Endothelial cell of umbilical vein (primary cell): ENCODE results near the gene PHLPP1. TPM values are rescaled to one million over a fixed set of nuclear protein-coding genes. Genes with fewer than 3 reads are reported as not detected.

Experiments used
- BruUV-seq: library from RNA; stranded (reverse); fragments of 400-500 nt; replicated peaks from 2 replicates; lab custom pipeline; 2021; lab: Mats Ljungman, UMichigan
- CTCF ChIA-PET: fragments of 300-600, 350-600 bp; sonication (Branson Sonifier 250); formaldehyde crosslinking; loops from one replicate; lab custom pipeline; 2021; ENCODE audit warnings: antibody characterized with exemption, inconsistent platforms; lab: Charles Lee
- POLR2A ChIA-PET: fragments of 300-600, 350-600 bp; sonication (Branson Sonifier 250); formaldehyde crosslinking; loops from one replicate; lab custom pipeline; 2021; ENCODE audit warnings: antibody characterized with exemption, inconsistent platforms; lab: Charles Lee
- DNase-seq: peaks from one replicate; pipeline ENCODE4 v3.0.0-alpha.2; 2011; ENCODE audit warnings: low read depth, low spot score
- FAIRE-seq: peaks from 2 replicates; lab custom pipeline; 2011; peaks lifted over from hg19 to GRCh38; lab: Jason Lieb, UNC
- H2AFZ ChIP-seq: 2 replicates; pipeline ENCODE4 v1.6.0; 2012; ENCODE audit warnings: low read depth, low read length, control low read depth, inconsistent platforms
- H3K27ac ChIP-seq: 2 replicates; pipeline ENCODE4 v1.5.1; 2011; ENCODE audit warnings: low read depth, mild to moderate bottlenecking, control low read depth, low read length, moderate library complexity; ENCODE audit not compliant: insufficient read depth
- H3K27me3 ChIP-seq, 2 experiments: 2 replicates each; pipeline versions ENCODE4 v1.6.0 to v1.6.1; 2011; ENCODE audit warnings: low read length in 2 of 2, mixed read lengths in 1 of 2; ENCODE audit not compliant: control insufficient read depth in 2 of 2, insufficient read depth in 2 of 2
- H3K36me3 ChIP-seq, 2 experiments: 2 replicates in 1 of 2; 3 replicates in 1 of 2; pipeline ENCODE4 v1.5.1; 2011; ENCODE audit warnings: low read length in 2 of 2, mild to moderate bottlenecking in 1 of 2, moderate library complexity in 1 of 2; ENCODE audit not compliant: control insufficient read depth in 2 of 2, insufficient read depth in 2 of 2; ENCODE audit errors: extremely low read depth in 1 of 2
- H3K4me1 ChIP-seq: 3 replicates; pipeline ENCODE4 v1.5.1; 2011; ENCODE audit warnings: mild to moderate bottlenecking, low read length; ENCODE audit not compliant: control insufficient read depth, insufficient read depth; ENCODE audit errors: extremely low read depth
- H3K4me2 ChIP-seq: 2 replicates; pipeline ENCODE4 v1.6.1; 2011; ENCODE audit warnings: low read length, control low read depth, mixed read lengths; ENCODE audit not compliant: insufficient read depth
- H3K4me3 ChIP-seq, 3 experiments: fragments of 200-600 bp in 1 of 3; sonication (generic), shearing (Covaris generic) in 1 of 3; replicated peaks in 1 of 3; 2 replicates each; pipeline ENCODE4 v1.5.1; 2011 to 2016; ENCODE audit warnings: control low read depth in 3 of 3, low read length in 3 of 3, mild to moderate bottlenecking in 2 of 3, inconsistent platforms in 1 of 3, low read depth in 1 of 3, moderate library complexity in 1 of 3; ENCODE audit not compliant: insufficient read depth in 1 of 3
- H3K79me2 ChIP-seq: 2 replicates; pipeline ENCODE4 v1.6.0; 2012; ENCODE audit warnings: low read length, inconsistent platforms; ENCODE audit not compliant: control insufficient read depth, insufficient read depth
- H3K9ac ChIP-seq: replicated peaks from 2 replicates; pipeline ENCODE3; 2011; ENCODE audit warnings: low read length, control low read depth; ENCODE audit not compliant: insufficient read depth; ENCODE audit errors: extremely low read depth
- H3K9me1 ChIP-seq: replicated peaks from 3 replicates; pipeline ENCODE4 v1.6.0; 2011; ENCODE audit warnings: mild to moderate bottlenecking, low read length; ENCODE audit not compliant: control insufficient read depth, insufficient read depth; ENCODE audit errors: extremely low read depth
- H3K9me3 ChIP-seq: replicated peaks from 2 replicates; pipeline ENCODE4 v1.5.1; 2012; ENCODE audit warnings: low read length, inconsistent platforms; ENCODE audit not compliant: control insufficient read depth, insufficient read depth
- H4K20me1 ChIP-seq: replicated peaks from 2 replicates; pipeline ENCODE3; 2011; ENCODE audit warnings: mild to moderate bottlenecking, low read length; ENCODE audit not compliant: control insufficient read depth, insufficient read depth; ENCODE audit errors: extremely low read depth
- CTCF ChIP-seq, 2 donors: IDR thresholded peaks; 1 replicate in 1 of 2; 2 replicates in 1 of 2; pipeline ENCODE4 v1.5.1; 2011; ENCODE audit warnings: low read length in 2 of 2, mild to moderate bottlenecking in 2 of 2, moderate library complexity in 2 of 2, control low read depth in 1 of 2, inconsistent platforms in 1 of 2, low read depth in 1 of 2; ENCODE audit not compliant: insufficient read depth in 1 of 2; ENCODE audit errors: extremely low read depth in 1 of 2
- EZH2 ChIP-seq: IDR thresholded peaks from 2 replicates; pipeline ENCODE4 v1.6.1; 2012; ENCODE audit warnings: borderline replicate concordance, low read depth, mild to moderate bottlenecking, moderate library complexity, low read length, inconsistent platforms; ENCODE audit not compliant: severe bottlenecking
- FOS ChIP-seq: IDR thresholded peaks from 2 replicates; pipeline ENCODE4 v1.6.1; 2011; ENCODE audit warnings: mild to moderate bottlenecking, low read length, moderate library complexity, borderline replicate concordance; ENCODE audit not compliant: insufficient read depth
- GATA2 ChIP-seq: IDR thresholded peaks from 2 replicates; pipeline ENCODE4 v1.7.0; 2011; ENCODE audit warnings: low read depth, mild to moderate bottlenecking, moderate library complexity, mixed read lengths, low read length; ENCODE audit not compliant: insufficient read length, insufficient read depth
- JUN ChIP-seq: IDR thresholded peaks from 2 replicates; pipeline ENCODE4 v1.6.1; 2011; ENCODE audit warnings: borderline replicate concordance, low read depth; ENCODE audit not compliant: insufficient read length, insufficient read depth
- MAX ChIP-seq: IDR thresholded peaks from 2 replicates; pipeline ENCODE4 v1.6.1; 2011; ENCODE audit not compliant: insufficient read depth, insufficient read length
- MYC ChIP-seq: IDR thresholded peaks from one replicate; pipeline ENCODE4 v1.6.1; 2011; ENCODE audit warnings: mild to moderate bottlenecking, low read depth, low read length
- POLR2A ChIP-seq: IDR thresholded peaks from 2 replicates; pipeline ENCODE4 v1.6.1; 2012; ENCODE audit warnings: low read depth, mild to moderate bottlenecking, control low read depth, low read length
- POLR2AphosphoS5 ChIP-seq: IDR thresholded peaks from 2 replicates; pipeline ENCODE4 v1.6.1; 2012; ENCODE audit warnings: low read depth, mild to moderate bottlenecking, control low read depth, low read length, moderate library complexity; ENCODE audit not compliant: insufficient read depth
- dilution Hi-C: fragments of 300-500 bp; cut with MboI; formaldehyde crosslinking; loops from one replicate; pipeline ENCODE4 v1.15.0; 2019; ENCODE audit warnings: low sequenced_read_pairs; ENCODE audit not compliant: extremely low pct_ligation_motif_present
- intact Hi-C: fragments of 100-400 bp; cut with micrococcal nuclease; formaldehyde crosslinking; loops from one replicate; pipeline ENCODE4 v1.10.0; 2022
- polyA plus RNA-seq, 4 experiments: library from polyadenylated mRNA; depleted of rRNA in 3 of 4; stranded (reverse) in 3 of 4; unstranded in 1 of 4; fragments of >200 nt; gene quantifications; 2 replicates each; pipeline versions ENCODE4 v1.2.1 to v1.2.3, GENCODE V29; 2011 to 2012; ENCODE audit warnings: missing spikeins in 1 of 4
- total RNA-seq: library from RNA; stranded (reverse); gene quantifications from 2 replicates; pipeline ENCODE4 v1.2.3, GENCODE V29; 2021

The PHLPP1 gene
- total and polyA plus RNA-seq, 2 donors (not counting 3 experiments of a cell fraction or from before 2014, with no cell fraction given), result 4.0 to 10.8 TPM

GRCh38 chr18:62741118-62741566, 25.8 kb downstream of the PHLPP1 start:
- no peak overlapping the region for H3K4me3 ChIP-seq
- no peak overlapping the region for H3K27ac ChIP-seq
- no peaks in the 10 kb centered on the region for H3K9me1 ChIP-seq
- H3K79me2 ChIP-seq, result no peaks in the 10 kb centered on the region
- no peak overlapping the region for H3K9ac ChIP-seq
- dilution Hi-C loops, result no loop called here
- peak; percentile 47 for DNase-seq
- intact Hi-C loops, result no loop called here
- TF ChIP-seq MAX, result no peak
- TF ChIP-seq POLR2A, result no peak
- peak; percentile 27 for TF ChIP-seq FOS
- TF ChIP-seq JUN, result peak; percentile 6
- H3K27me3 ChIP-seq, result no peaks in the 10 kb centered on the region
- FAIRE-seq, result no peak
- no peak overlapping the region for H3K4me2 ChIP-seq
- no peak overlapping the region for H2AFZ ChIP-seq
- no TSS peak for BruUV-seq
- POLR2A ChIA-PET, result no interaction called here
- H3K4me1 ChIP-seq, result peaks cover 2% of the 10 kb centered on the region
- no peaks in the 10 kb centered on the region for H3K36me3 ChIP-seq
- CTCF ChIA-PET, result interaction anchor here (0.9 to 1.4 kb wide), 4 partner anchors 9 to 242 kb away, joined by 3 to 4 read pairs (median 4); no protein-coding TSS in a partner anchor
- H4K20me1 ChIP-seq, result no peaks in the 10 kb centered on the region
- no peaks in the 10 kb centered on the region for H3K9me3 ChIP-seq

GRCh38 chr18:62741584-62741983, 26.2 kb downstream of the PHLPP1 start:
- Histone ChIP-seq H3K4me2 (no peak overlapping the region), H4K20me1 (no peaks in the 10 kb centered on the region), H3K79me2 (no peaks in the 10 kb centered on the region), H3K36me3 (no peaks in the 10 kb centered on the region), H3K9me1 (no peaks in the 10 kb centered on the region), H3K27ac (no peak overlapping the region), H3K4me1 (peaks cover 2% of the 10 kb centered on the region), H3K9ac (no peak overlapping the region), H3K9me3 (no peaks in the 10 kb centered on the region), H3K27me3 (no peaks in the 10 kb centered on the region), H3K4me3 (no peak overlapping the region), H2AFZ (no peak overlapping the region)
- intact Hi-C loops, result no loop called here
- CTCF ChIA-PET, result interaction anchor here (0.9 to 1.4 kb wide), 3 partner anchors 10 to 241 kb away, joined by 3 to 4 read pairs (median 4); no protein-coding TSS in a partner anchor
- DNase-seq (no peak), FAIRE-seq (no peak)
- BruUV-seq, result no TSS peak
- dilution Hi-C loops, result no loop called here
- TF ChIP-seq MAX (no peak), POLR2A (no peak), EZH2 (no peak), POLR2AphosphoS5 (no peak), JUN (no peak), GATA2 (no peak), CTCF (IDR thresholded peaks at IDR 0.05; ENCODE audit: extremely low read depth in 1 of 2, insufficient read depth in 1 of 2, low read depth in 1 of 2, low read length in 2 of 2) (no peak), MYC (no peak), FOS (no peak)
- POLR2A ChIA-PET, result no interaction called here
